ENCODE measurements around the gene USF2. TPM values are rescaled to one million over a fixed set of nuclear protein-coding genes. Genes with fewer than 3 reads are reported as not detected.

Gene USF2
- total RNA-seq, 4 donors from 2014 or later = 95.9 to 207 (median 140) TPM

GRCh38 chr19:35328851-35329285 is 60.1 kb downstream of the USF2 start, which contains the start of gene CD22:
Gene CD22, plus strand, starts transcription at chr19:35329187. Its CDS starts 2,854 bp downstream, at chr19:35332041.
- TF ChIP-seq EP300 (IDR thresholded peaks at IDR 0.05; ENCODE audit: low read depth) (no peak), CTCF (IDR thresholded peaks at IDR 0.05) (no peak), POLR2A (IDR thresholded peaks at IDR 0.05) (peak; percentile 49), POLR2AphosphoS5 (IDR thresholded peaks at IDR 0.05) (peak in 2 of 3 donors; percentile 28 to 41)
- DNase-seq = no peak
- intact Hi-C loops (cut with DNase I; ENCODE audit: low total_unique reads) (no loop called here), in situ Hi-C loops (cut with MboI; ENCODE audit: low pct_ligation_motif_present in 1 of 4, low pct_unique_long_range_greater_than_20kb in 1 of 4, low sequenced_read_pairs in 3 of 4) (no loop called here)
- Histone ChIP-seq H3K4me3 (no peak within 1 kb of the TSS), H3K27ac (no peak within 1 kb of the TSS), H3K9me3 (no peaks in the 10 kb centered on the region), H3K4me1 (no peaks in the 10 kb centered on the region), H3K36me3 (no peaks in the 10 kb centered on the region), H3K27me3 (peaks cover 22% of the 10 kb centered on the region)
- 60% methylated on average over 3 to 12 of the region's 12 CpGs for WGBS, 2 donors (ENCODE audit: low coverage in 1 of 2)

- H3K4me3 ChIP-seq = no peak overlapping the region
- H3K27ac ChIP-seq = no peak overlapping the region
- in situ Hi-C loops (cut with MboI; ENCODE audit: low pct_ligation_motif_present in 1 of 4, low pct_unique_long_range_greater_than_20kb in 1 of 4, low sequenced_read_pairs in 3 of 4) = no loop called here
Measured at GRCh38 chr19:35329323-35329722, 60.6 kb downstream of the USF2 start.

More at GRCh38 chr19:35329323-35329722, 60.6 kb downstream of the USF2 start:
- no peak for DNase-seq
- Histone ChIP-seq H3K36me3 (no peaks in the 10 kb centered on the region), H3K9me3 (no peaks in the 10 kb centered on the region), H3K27me3 (peaks cover 22% of the 10 kb centered on the region), H3K4me1 (no peaks in the 10 kb centered on the region)
- 53% methylated on average over 4 of the region's 4 CpGs; no CpG with 5 or more reads in 1 of the 2 donors for WGBS, 2 donors (ENCODE audit: low coverage in 1 of 2)
- no peak for TF ChIP-seq POLR2A (IDR thresholded peaks at IDR 0.05)
- no peak for TF ChIP-seq EP300 (IDR thresholded peaks at IDR 0.05; ENCODE audit: low read depth)
- no peak for TF ChIP-seq CTCF (IDR thresholded peaks at IDR 0.05)
- no peak for TF ChIP-seq POLR2AphosphoS5 (IDR thresholded peaks at IDR 0.05)
- intact Hi-C loops (cut with DNase I; ENCODE audit: low total_unique reads) = no loop called here

Other genes with a start within 250 kb of the USF2 start
- 10 to 100 TPM in 1 of 4 donors, 1 to 10 TPM in 2, under 1 TPM in 1; 0.60 to 14.2 (median 3.2) TPM for gene SCN1B, start 238.5 kb upstream of the USF2 start, total RNA-seq
- under 1 TPM in 2 of 4 donors, not detected in 2; 0.32 to 0.68 TPM for gene HPN, start 227.2 kb upstream of the USF2 start, total RNA-seq
- gene FXYD3, start 153.1 kb upstream of the USF2 start, total RNA-seq = 1,000 to 10,000 TPM; 1,678 to 4,641 (median 3,622) TPM
- gene LGI4, start 133.9 kb upstream of the USF2 start, total RNA-seq = 10 to 100 TPM in 3 of 4 donors, 1 to 10 TPM in 1; 9.8 to 71.8 (median 25.9) TPM
- gene FXYD1, start 130.1 kb upstream of the USF2 start, total RNA-seq = 10 to 100 TPM in 2 of 4 donors, not detected in 2; 10.6 to 29.2 TPM
- gene FXYD7, start 125.7 kb upstream of the USF2 start, total RNA-seq = not detected
- 10 to 100 TPM in 2 of 4 donors, 1 to 10 TPM in 2; 2.0 to 57.2 (median 15.1) TPM for gene FXYD5, start 114.2 kb upstream of the USF2 start, total RNA-seq
- gene FAM187B, start 40.2 kb upstream of the USF2 start, total RNA-seq = not detected
- 100 to 1,000 TPM; 124 to 484 (median 330) TPM for gene LSR, start 20.0 kb upstream of the USF2 start, total RNA-seq
- gene HAMP, start 13.6 kb downstream of the USF2 start, total RNA-seq = not detected
- not detected for gene MAG, start 23.2 kb downstream of the USF2 start, total RNA-seq
- 10 to 100 TPM in 2 of 4 donors, 1 to 10 TPM in 1, not detected in 1; 4.4 to 27.7 (median 21.1) TPM for gene CD22, start 60.2 kb downstream of the USF2 start, total RNA-seq
- under 1 TPM in 1 of 4 donors, not detected in 3; 0.32 TPM for gene FFAR1, start 78.9 kb downstream of the USF2 start, total RNA-seq
- under 1 TPM in 1 of 4 donors, not detected in 3; 0.27 TPM for gene FFAR3, start 89.5 kb downstream of the USF2 start, total RNA-seq
- not detected for gene GPR42, start 102.1 kb downstream of the USF2 start, total RNA-seq
- gene FFAR2, start 179.3 kb downstream of the USF2 start, total RNA-seq = 1 to 10 TPM in 1 of 4 donors, under 1 TPM in 1, not detected in 2; 0.32 to 2.2 TPM
- not detected for gene KRTDAP, start 221.5 kb downstream of the USF2 start, total RNA-seq
- 10 to 100 TPM in 2 of 4 donors, 1 to 10 TPM in 2; 2.7 to 18.1 (median 10.0) TPM for gene DMKN, start 244.7 kb downstream of the USF2 start, total RNA-seq